Measurements from ENCODE around the gene TXNDC16.
A peak's percentile ranks its signal among the peaks of the same experiment; 100 is the strongest.
"Not testable (repeated sequence)": the region's sequence is repeated elsewhere in the genome, so short reads cannot be mapped to it uniquely, and the experiment has no call there.

TXNDC16 gene

DNA sequence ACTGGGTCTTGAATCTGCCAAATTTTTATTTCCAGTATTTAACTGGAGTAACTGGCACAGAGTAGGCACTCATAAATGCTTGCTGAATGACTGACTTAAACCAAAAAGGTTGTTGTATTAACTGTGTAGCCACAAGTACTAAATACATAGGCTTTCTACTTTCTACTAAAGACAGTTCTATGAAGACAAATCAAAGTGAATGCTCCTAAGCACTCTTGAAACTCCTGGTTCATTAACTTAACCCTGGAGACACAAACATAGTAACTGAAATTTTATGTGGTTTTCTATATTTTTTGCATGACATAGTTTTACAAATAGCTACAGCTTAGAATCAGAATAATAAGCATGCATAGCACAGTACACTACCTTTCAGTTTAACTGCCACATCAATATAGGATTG is 70.4 kb downstream of the TXNDC16 start:
- H3K27ac ChIP-seq, result no peak overlapping the region
- CTCF ChIA-PET, result no interaction called here
- TF ChIP-seq, protein P1, sequence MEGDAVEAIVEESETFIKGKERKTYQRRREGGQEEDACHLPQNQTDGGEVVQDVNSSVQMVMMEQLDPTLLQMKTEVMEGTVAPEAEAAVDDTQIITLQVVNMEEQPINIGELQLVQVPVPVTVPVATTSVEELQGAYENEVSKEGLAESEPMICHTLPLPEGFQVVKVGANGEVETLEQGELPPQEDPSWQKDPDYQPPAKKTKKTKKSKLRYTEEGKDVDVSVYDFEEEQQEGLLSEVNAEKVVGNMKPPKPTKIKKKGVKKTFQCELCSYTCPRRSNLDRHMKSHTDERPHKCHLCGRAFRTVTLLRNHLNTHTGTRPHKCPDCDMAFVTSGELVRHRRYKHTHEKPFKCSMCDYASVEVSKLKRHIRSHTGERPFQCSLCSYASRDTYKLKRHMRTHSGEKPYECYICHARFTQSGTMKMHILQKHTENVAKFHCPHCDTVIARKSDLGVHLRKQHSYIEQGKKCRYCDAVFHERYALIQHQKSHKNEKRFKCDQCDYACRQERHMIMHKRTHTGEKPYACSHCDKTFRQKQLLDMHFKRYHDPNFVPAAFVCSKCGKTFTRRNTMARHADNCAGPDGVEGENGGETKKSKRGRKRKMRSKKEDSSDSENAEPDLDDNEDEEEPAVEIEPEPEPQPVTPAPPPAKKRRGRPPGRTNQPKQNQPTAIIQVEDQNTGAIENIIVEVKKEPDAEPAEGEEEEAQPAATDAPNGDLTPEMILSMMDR (conservative IDR thresholded peaks at IDR 0.05; ENCODE audit: low read depth), result no peak
- DNase-seq (ENCODE audit: low spot score), result no peak
- POLR2A ChIA-PET (ENCODE audit: low non-redundant PET), result no interaction called here

DNA sequence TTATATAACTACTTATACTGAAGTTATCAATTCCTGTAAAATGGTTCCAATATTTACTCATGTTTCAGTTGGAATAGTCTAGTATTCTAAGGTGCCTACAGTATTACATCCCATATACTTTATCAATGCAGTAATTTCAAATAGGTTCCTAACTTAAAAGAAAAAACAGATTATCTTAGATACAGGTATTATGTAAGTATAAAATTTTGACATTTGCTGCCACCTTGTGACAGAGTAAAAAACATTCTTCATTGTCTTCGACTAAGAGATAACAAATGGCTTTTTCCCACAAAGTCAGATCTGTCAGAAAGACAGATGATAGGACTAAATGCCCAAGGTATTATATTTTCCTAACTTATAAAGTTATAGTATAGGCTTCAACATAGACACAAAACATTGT is 78.7 kb downstream of the TXNDC16 start:
- H3K27ac ChIP-seq, result no peak overlapping the region
- TF ChIP-seq, protein P1 (conservative IDR thresholded peaks at IDR 0.05; ENCODE audit: low read depth), result peak; percentile 43
- CTCF ChIA-PET, result no interaction called here
- POLR2A ChIA-PET (ENCODE audit: low non-redundant PET), result no interaction called here
- peak; percentile 16 for DNase-seq (ENCODE audit: low spot score)

DNA sequence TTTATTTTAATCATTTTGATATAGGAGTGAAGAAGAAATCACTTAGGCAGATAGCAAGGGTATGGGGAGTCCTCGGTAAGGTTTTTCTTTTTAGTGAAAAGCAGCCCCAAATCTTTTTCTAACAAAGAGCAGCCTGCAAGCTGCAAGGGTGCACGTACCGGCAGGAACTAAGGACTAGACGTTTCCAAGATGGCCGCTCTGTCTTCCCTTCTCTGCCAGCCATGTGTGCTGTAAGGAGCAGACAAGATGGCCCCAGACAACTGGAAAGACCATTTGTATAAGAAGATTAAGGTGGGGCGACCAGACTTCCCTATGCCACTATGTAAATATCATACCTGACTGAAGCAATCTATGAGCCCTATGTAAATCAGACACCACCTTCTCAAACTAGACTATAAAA is 79.6 kb downstream of the TXNDC16 start:
- TF ChIP-seq, protein P1 (conservative IDR thresholded peaks at IDR 0.05; ENCODE audit: low read depth), result no peak
- H3K27ac ChIP-seq, result no peak overlapping the region
- no peak for DNase-seq (ENCODE audit: low spot score)
- ChIA-PET CTCF (interaction anchor here (0.5 kb wide), 1 partner anchor 10 kb away, joined by 3 read pairs; no protein-coding TSS in a partner anchor), POLR2A (ENCODE audit: low non-redundant PET) (no interaction called here)

DNA sequence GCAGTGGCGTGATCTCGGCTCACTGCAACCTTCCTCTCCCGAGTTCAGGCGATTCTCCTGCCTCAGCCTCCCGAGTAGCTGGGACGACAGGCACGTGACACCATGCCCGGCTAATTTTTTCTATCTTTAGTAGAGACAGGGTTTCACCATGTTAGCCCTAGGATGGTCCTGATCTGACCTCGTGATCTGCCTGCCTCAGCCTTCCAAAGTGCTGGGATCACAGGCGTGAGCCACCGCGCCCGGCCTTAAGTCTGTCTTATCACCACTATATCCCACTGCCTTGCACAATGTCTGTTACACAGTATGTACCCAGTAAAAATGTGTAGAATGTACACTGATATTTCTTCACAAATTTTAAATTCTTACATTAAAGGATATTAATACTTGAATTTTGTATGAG is 80.1 kb downstream of the TXNDC16 start:
- POLR2A ChIA-PET (ENCODE audit: low non-redundant PET); H3K27ac ChIP-seq; DNase-seq (ENCODE audit: low spot score); CTCF ChIA-PET: not testable (repeated sequence)

DNA sequence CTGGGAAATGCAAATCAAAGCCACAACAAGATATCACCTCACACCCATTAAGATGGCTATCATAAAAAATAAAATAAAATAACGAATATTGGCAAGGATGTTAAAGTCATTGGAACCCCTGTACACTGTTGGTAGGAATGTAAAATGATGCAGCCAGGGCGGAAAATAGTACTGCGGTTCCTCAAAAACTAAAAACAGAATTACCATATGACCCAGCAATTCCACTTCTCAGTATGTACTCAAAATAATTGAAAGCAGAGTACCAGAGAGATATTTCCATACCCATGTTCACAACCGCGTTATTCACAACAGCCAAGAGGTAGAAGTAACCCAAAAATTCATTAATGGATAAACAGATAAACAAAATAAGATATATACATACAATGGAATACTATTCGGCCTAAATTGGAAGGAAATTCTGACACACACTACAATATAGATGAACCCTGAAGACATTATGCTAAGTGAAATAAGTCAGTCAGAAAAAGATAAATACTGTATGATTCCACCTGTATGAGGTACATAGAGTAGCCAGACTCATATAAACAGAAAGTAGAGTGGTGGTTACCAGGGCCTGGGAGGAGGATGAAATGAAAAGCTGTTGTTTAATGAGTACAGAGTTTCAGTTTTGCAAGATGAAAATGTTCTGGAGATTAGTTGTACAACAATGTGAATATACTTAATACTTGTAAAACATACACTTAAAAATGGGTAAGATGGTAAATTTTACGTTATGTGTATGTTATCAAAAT is 84.6 kb downstream of the TXNDC16 start:
- POLR2A ChIA-PET (ENCODE audit: low non-redundant PET), result no interaction called here

DNA sequence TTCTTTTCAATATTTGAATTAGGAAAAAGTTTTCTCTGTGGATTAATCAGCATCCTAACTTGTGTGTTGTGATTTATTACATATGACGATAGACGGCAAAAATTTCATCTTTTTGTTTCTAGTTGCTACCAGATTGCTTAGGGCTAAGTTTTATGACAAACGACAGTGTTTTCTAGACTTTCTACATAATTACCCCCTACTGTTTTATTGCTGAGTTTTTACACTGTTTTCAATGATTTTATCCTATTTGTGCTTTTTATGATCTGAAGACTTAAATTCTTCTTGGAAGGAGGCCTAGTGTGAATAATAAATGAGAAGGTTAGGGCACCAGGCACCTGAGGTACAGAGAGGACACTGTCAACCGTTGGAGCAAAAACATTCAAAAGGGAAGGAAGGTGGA is 88.1 kb downstream of the TXNDC16 start:
- POLR2A ChIA-PET (ENCODE audit: low non-redundant PET), result no interaction called here
- TF ChIP-seq, protein P1 (conservative IDR thresholded peaks at IDR 0.05; ENCODE audit: low read depth), result no peak
- no peak for DNase-seq (ENCODE audit: low spot score)
- no peak overlapping the region for H3K27ac ChIP-seq
- CTCF ChIA-PET, result no interaction called here

More for the DNA sequence above, 84.6 kb downstream of the TXNDC16 start:
- no peak overlapping the region for H3K27ac ChIP-seq
- TF ChIP-seq, protein P1 (conservative IDR thresholded peaks at IDR 0.05; ENCODE audit: low read depth), result no peak
- DNase-seq (ENCODE audit: low spot score), result no peak
- CTCF ChIA-PET, result no interaction called here

DNA sequence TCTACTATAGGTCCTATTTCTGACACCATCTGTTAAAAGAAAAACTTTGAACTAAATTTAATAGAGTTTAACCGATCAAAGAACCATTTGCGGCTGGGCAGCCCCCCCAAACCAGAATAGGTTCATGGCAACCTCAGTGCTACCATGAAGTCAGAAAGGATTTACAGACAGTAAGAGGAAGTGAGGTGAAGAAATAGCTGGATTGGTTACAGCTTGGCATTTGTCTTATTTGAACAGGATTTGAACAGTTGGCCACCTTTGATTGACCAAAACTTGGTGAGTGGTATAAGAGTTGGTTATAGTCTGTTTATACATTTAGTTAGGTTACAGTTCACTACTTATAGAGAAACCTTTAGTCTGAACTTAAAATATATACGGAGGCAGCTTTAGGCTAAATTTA is 88.9 kb downstream of the TXNDC16 start:
- no peak for DNase-seq (ENCODE audit: low spot score)
- no peak overlapping the region for H3K27ac ChIP-seq
- ChIA-PET CTCF (interaction anchor here (0.6 kb wide), 2 partner anchors 10 to 165 kb away, joined by 3 read pairs; no protein-coding TSS in a partner anchor), POLR2A (ENCODE audit: low non-redundant PET) (no interaction called here)
- TF ChIP-seq, protein P1 (conservative IDR thresholded peaks at IDR 0.05; ENCODE audit: low read depth), result no peak

Measured in RWPE1 (cell line).